ENCODE data around the gene DALRD3.
A peak's percentile ranks its signal among the peaks of the same experiment; 100 is the strongest.

Gene DALRD3

GRCh38 chr3:48996640-48997039, 21.7 kb downstream of the DALRD3 start:
- TF ChIP-seq CTCF (IDR thresholded peaks at IDR 0.05), result no peak
- Histone ChIP-seq H3K27ac (no peak overlapping the region), H3K4me3 (no peak overlapping the region)

GRCh38 chr3:48993834-48994233, 24.5 kb downstream of the DALRD3 start:
- TF ChIP-seq CTCF (IDR thresholded peaks at IDR 0.05), result no peak
- Histone ChIP-seq H3K4me3 (no peak overlapping the region), H3K27ac (no peak overlapping the region)
- no peak for DNase-seq (ENCODE audit: low spot score)

More at GRCh38 chr3:48996640-48997039, 21.7 kb downstream of the DALRD3 start:
- no peak for DNase-seq (ENCODE audit: low spot score)

- peak overlapping the region; percentile 80 for H3K4me3 ChIP-seq
- no peak for TF ChIP-seq CTCF (IDR thresholded peaks at IDR 0.05)
Observed at GRCh38 chr3:48991851-48992545, 26.4 kb downstream of the DALRD3 start.

GRCh38 chr3:48990636-48991469, 27.5 kb downstream of the DALRD3 start:
- DNase-seq (ENCODE audit: low spot score), result no peak

More at GRCh38 chr3:48991851-48992545, 26.4 kb downstream of the DALRD3 start:
- peak overlapping the region; percentile 85 to 95 for H3K27ac ChIP-seq
- no peak for DNase-seq (ENCODE audit: low spot score)

GRCh38 chr3:48989796-48990635, 28.4 kb downstream of the DALRD3 start, which contains the start of gene P4HTM:
Gene P4HTM, plus strand, starts transcription at chr3:48990241. Its CDS starts 16 bp downstream, at chr3:48990257.
- H3K27ac ChIP-seq, result peak within 1 kb of the TSS; percentile 85 to 95
- peak; percentile 97 for DNase-seq (ENCODE audit: low spot score)
- TF ChIP-seq CTCF (IDR thresholded peaks at IDR 0.05), result no peak
- H3K4me3 ChIP-seq, result peak within 1 kb of the TSS; percentile 80

More at GRCh38 chr3:48990636-48991469, 27.5 kb downstream of the DALRD3 start:
- peak overlapping the region; percentile 80 for H3K4me3 ChIP-seq
- no peak for TF ChIP-seq CTCF (IDR thresholded peaks at IDR 0.05)
- peak overlapping the region; percentile 85 to 95 for H3K27ac ChIP-seq

GRCh38 chr3:48989126-48989795, 29.1 kb downstream of the DALRD3 start:
- Histone ChIP-seq H3K4me3 (peak overlapping the region; percentile 80), H3K27ac (peak overlapping the region; percentile 85 to 95)
- DNase-seq (ENCODE audit: low spot score), result no peak
- peak; percentile 15 for TF ChIP-seq CTCF (IDR thresholded peaks at IDR 0.05)

All from coronary artery (tissue), 2 donors.